ENCODE results near the gene NALCN. TPM values are rescaled to one million over a fixed set of nuclear protein-coding genes. Genes with fewer than 3 reads are reported as not detected.

The NALCN gene
- total and polyA plus RNA-seq, 2 of the 8 experiments (the other 6 are each of a cell fraction or from before 2014, with no cell fraction given) = 0.26 to 0.54 TPM

GRCh38 chr13:101140936-101141335 is 275.4 kb downstream of the NALCN start:
- no peak overlapping the region for H3K4me3 ChIP-seq (ENCODE audit: extremely low read depth in 1 of 4, insufficient read depth in 2 of 4, low read depth in 3 of 4, low read length in 4 of 4)
- H2BK12ac ChIP-seq (ENCODE audit: low read depth, low read length) = no peak overlapping the region
- ChIA-PET POLR2A (ENCODE audit: partially characterized antibody) (no interaction called here), CTCF (ENCODE audit: partially characterized antibody) (interaction anchor here (1.6 to 12.8 kb wide), 3 partner anchors 13 to 330 kb away, joined by 6 to 206 read pairs (median 10); no protein-coding TSS in a partner anchor)
- H2BK5ac ChIP-seq (ENCODE audit: low read depth, low read length) = no peak overlapping the region
- no peak overlapping the region for H3K27ac ChIP-seq (ENCODE audit: low read depth, low read length)
- no peak overlapping the region for H3K23ac ChIP-seq (ENCODE audit: insufficient read length)
- no peak overlapping the region for H3K14ac ChIP-seq (ENCODE audit: insufficient read length)
- FAIRE-seq = no peak
- no peak for TF ChIP-seq RFX5 (IDR thresholded peaks at IDR 0.05; ENCODE audit: borderline replicate concordance, low read depth, low read length)
- no peak for TF ChIP-seq SRF (IDR thresholded peaks at IDR 0.05; ENCODE audit: low read depth, low read length)
- no peak for TF ChIP-seq CTBP2 (IDR thresholded peaks at IDR 0.05; ENCODE audit: borderline replicate concordance, insufficient read depth, insufficient read length, low read length)
- TF ChIP-seq TAF7 (optimal IDR thresholded peaks at IDR 0.05; ENCODE audit: borderline replicate concordance, low read depth, low read length) = no peak
- no peak for TF ChIP-seq MAX (IDR thresholded peaks at IDR 0.05)
- TF ChIP-seq ASH2L (IDR thresholded peaks at IDR 0.05; ENCODE audit: low read length) = no peak
- no peak for TF ChIP-seq JUND (IDR thresholded peaks at IDR 0.05; ENCODE audit: low read length)
- H3K23me2 ChIP-seq (ENCODE audit: low read depth, low read length) = no peaks in the 10 kb centered on the region
- no peak overlapping the region for H3K18ac ChIP-seq (ENCODE audit: extremely low read depth, low read length)
- H3K4me2 ChIP-seq (ENCODE audit: insufficient read depth in 1 of 2, low read depth in 2 of 2, low read length in 2 of 2) = no peak overlapping the region
- 82% methylated on average over 2 of the region's 2 CpGs; no CpG with 5 or more reads in 1 of the 2 experiments for WGBS, 2 experiments (ENCODE audit: extremely low coverage in 1 of 2, insufficient coverage in 1 of 2, insufficient read length in 1 of 2, insufficient replicate concordance in 2 of 2, low coverage in 1 of 2, low lambda C conversion rate in 2 of 2, missing lambda C conversion rate in 1 of 2)
- H3K4ac ChIP-seq (replicated peaks; ENCODE audit: insufficient read length, low read depth, low read length) = no peak overlapping the region
- no peak overlapping the region for H4K8ac ChIP-seq (ENCODE audit: extremely low read depth, insufficient read depth, low read length)
- no peak overlapping the region for H2BK20ac ChIP-seq (ENCODE audit: low read length)
- H2BK15ac ChIP-seq (ENCODE audit: low read length) = no peak overlapping the region
- H3K56ac ChIP-seq (replicated peaks; ENCODE audit: insufficient read length, low read depth, low read length) = no peak overlapping the region
- H3K79me2 ChIP-seq (ENCODE audit: control insufficient read depth in 1 of 2, insufficient read depth in 2 of 2, low read length in 2 of 2) = no peaks in the 10 kb centered on the region
- H3K9ac ChIP-seq (replicated peaks in 1 of 4; ENCODE audit: extremely low read depth in 1 of 4, low read depth in 3 of 4, low read length in 3 of 4) = no peak overlapping the region
- H3K4me1 ChIP-seq (replicated peaks in 1 of 4; ENCODE audit: control insufficient read depth in 3 of 4, insufficient read depth in 4 of 4, low read length in 3 of 4) = no peaks in the 10 kb centered on the region; a peak in 2 of 7 replicates
- no peaks in the 10 kb centered on the region for H3K79me1 ChIP-seq (ENCODE audit: low read depth, low read length)
- no peak overlapping the region for H2AFZ ChIP-seq (ENCODE audit: low read length)
- no peak for DNase-seq (ENCODE audit: low read depth in 1 of 2, low spot score in 2 of 2)
- no peaks in the 10 kb centered on the region for H3K27me3 ChIP-seq (replicated peaks in 1 of 4; ENCODE audit: control insufficient read depth in 3 of 4, extremely low read depth in 1 of 4, insufficient read depth in 3 of 4, low read length in 3 of 4)
- H2BK120ac ChIP-seq (replicated peaks; ENCODE audit: low read depth, low read length) = no peak overlapping the region
- H3K36me3 ChIP-seq (ENCODE audit: control insufficient read depth in 2 of 4, insufficient read depth in 4 of 4, low read length in 3 of 4) = no peaks in the 10 kb centered on the region
- no peak overlapping the region for H2AK5ac ChIP-seq (ENCODE audit: low read depth, low read length)
- no peak overlapping the region for H4K91ac ChIP-seq (replicated peaks; ENCODE audit: insufficient read length, low read length)
- H4K5ac ChIP-seq (ENCODE audit: insufficient read length, low read depth, low read length) = no peak overlapping the region
- no peaks in the 10 kb centered on the region for H4K20me1 ChIP-seq (replicated peaks in 1 of 2; ENCODE audit: control insufficient read depth in 1 of 2, insufficient read depth in 2 of 2, low read length in 2 of 2)
- no peaks in the 10 kb centered on the region for H3K9me3 ChIP-seq (ENCODE audit: insufficient read depth in 2 of 2, low read depth in 1 of 2, low read length in 1 of 2)

Data from H1 (cell line).